ENCODE data around the gene MINDY4.

MINDY4 gene

GRCh38 chr7:30750683-30751650 is 20.2 kb upstream of the MINDY4 start:
- POLR2A ChIA-PET: no interaction called here
- TF ChIP-seq ZNF292 (tag by site-specific recombination; IDR thresholded peaks at IDR 0.05; ENCODE audit: borderline replicate concordance, low read depth) (no peak), ZNF792 (tag by site-specific recombination; IDR thresholded peaks at IDR 0.05) (no peak), ZNF660 (tag by site-specific recombination; IDR thresholded peaks at IDR 0.05) (no peak), ZBTB7A (tag by site-specific recombination; IDR thresholded peaks at IDR 0.05; ENCODE audit: low read depth) (no peak), ZSCAN23 (tag by site-specific recombination; IDR thresholded peaks at IDR 0.05) (no peak), ELK4 (IDR thresholded peaks at IDR 0.05; ENCODE audit: borderline replicate concordance, low read depth, low read length) (no peak), TCF7L2 (IDR thresholded peaks at IDR 0.05; ENCODE audit: borderline replicate concordance, low read depth, low read length) (no peak), ZNF2 (tag by site-specific recombination; IDR thresholded peaks at IDR 0.05) (no peak), SCRT1 (tag by site-specific recombination; IDR thresholded peaks at IDR 0.05; ENCODE audit: borderline replicate concordance) (no peak), ZBTB20 (tag by site-specific recombination; IDR thresholded peaks at IDR 0.05) (no peak), ZNF26 (tag by site-specific recombination; IDR thresholded peaks at IDR 0.05) (no peak), ZNF658 (tag by site-specific recombination; IDR thresholded peaks at IDR 0.05) (no peak), ZNF175 (tag by site-specific recombination; IDR thresholded peaks at IDR 0.05) (no peak), KLF16 (tag by site-specific recombination; IDR thresholded peaks at IDR 0.05) (no peak), WT1 (tag by site-specific recombination; IDR thresholded peaks at IDR 0.05) (no peak)
- no peaks in the 10 kb centered on the region for H3K36me3 ChIP-seq (ENCODE audit: control insufficient read depth in 2 of 2, insufficient read depth in 1 of 2, low read length in 2 of 2)
- H3K4me1 ChIP-seq (ENCODE audit: control insufficient read depth, insufficient read depth, low read length): no peaks in the 10 kb centered on the region
- H3K4me3 ChIP-seq (ENCODE audit: low read depth, low read length): no peak overlapping the region
- H3K9me3 ChIP-seq (ENCODE audit: control insufficient read depth, insufficient read depth, low read depth, low read length): no peaks in the 10 kb centered on the region
- CTCF ChIA-PET: interaction anchor here (0.6 to 1.4 kb wide), 2 partner anchors 10 to 375 kb away, joined by 3 to 5 read pairs; no protein-coding TSS in a partner anchor
- H3K27ac ChIP-seq (ENCODE audit: extremely low read depth, low read depth, low read length): no peak overlapping the region

DNA sequence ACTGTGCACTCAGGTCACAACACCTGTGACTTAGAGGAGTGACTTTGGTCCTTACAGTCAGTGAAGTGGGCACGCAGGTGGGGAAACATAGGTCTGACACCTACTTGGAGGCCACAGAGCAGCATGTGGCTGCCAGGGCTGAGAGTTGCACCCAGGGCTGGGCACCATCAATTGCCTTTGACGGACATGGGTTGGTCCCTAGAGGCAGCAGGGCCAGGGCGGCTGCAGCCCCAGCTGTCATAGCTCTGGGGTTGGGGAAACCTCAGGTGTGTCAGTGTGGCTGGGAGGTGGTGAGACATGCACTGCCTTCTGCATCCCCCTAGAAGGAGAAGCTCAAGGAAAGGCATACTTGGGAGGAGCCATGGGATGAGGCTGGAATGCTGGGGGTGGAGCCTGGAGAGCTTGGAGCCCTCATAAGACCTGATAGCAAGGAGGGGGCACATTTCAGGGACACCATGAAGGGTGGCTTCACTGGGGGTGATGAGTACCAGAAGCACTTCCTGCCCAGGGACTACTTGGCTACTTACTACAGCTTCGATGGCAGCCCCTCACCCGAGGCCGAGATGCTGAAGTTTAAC is 19.4 kb upstream of the MINDY4 start, which contains the start of gene INMT:
TSS of gene INMT (plus strand) at position 440 of the 578 bp plus-strand sequence. CDS start at position 456, 16 bp downstream.
- no peaks in the 10 kb centered on the region for H3K4me1 ChIP-seq (ENCODE audit: control insufficient read depth, insufficient read depth, low read length)
- no peaks in the 10 kb centered on the region for H3K9me3 ChIP-seq (ENCODE audit: control insufficient read depth, insufficient read depth, low read depth, low read length)
- no peaks in the 10 kb centered on the region for H3K36me3 ChIP-seq (ENCODE audit: control insufficient read depth in 2 of 2, insufficient read depth in 1 of 2, low read length in 2 of 2)
- CTCF ChIA-PET: interaction anchor here (0.7 kb wide), 1 partner anchor 191 kb away, joined by 3 read pairs; no protein-coding TSS in a partner anchor
- H3K4me3 ChIP-seq (ENCODE audit: low read depth, low read length): no peak within 1 kb of the TSS
- POLR2A ChIA-PET: no interaction called here
- no peak within 1 kb of the TSS for H3K27ac ChIP-seq (ENCODE audit: extremely low read depth, low read depth, low read length)
- TF ChIP-seq ZNF138 (tag by site-specific recombination; IDR thresholded peaks at IDR 0.05; ENCODE audit: borderline replicate concordance) (no peak), ZNF280D (tag by site-specific recombination; IDR thresholded peaks at IDR 0.05) (no peak), ZFP37 (tag by site-specific recombination; IDR thresholded peaks at IDR 0.05) (no peak), INSM2 (tag by site-specific recombination; IDR thresholded peaks at IDR 0.05) (no peak), ZNF10 (tag by site-specific recombination; IDR thresholded peaks at IDR 0.05) (no peak), ZBTB8A (tag by site-specific recombination; IDR thresholded peaks at IDR 0.05) (no peak)
- TF ChIP-seq, protein P1, sequence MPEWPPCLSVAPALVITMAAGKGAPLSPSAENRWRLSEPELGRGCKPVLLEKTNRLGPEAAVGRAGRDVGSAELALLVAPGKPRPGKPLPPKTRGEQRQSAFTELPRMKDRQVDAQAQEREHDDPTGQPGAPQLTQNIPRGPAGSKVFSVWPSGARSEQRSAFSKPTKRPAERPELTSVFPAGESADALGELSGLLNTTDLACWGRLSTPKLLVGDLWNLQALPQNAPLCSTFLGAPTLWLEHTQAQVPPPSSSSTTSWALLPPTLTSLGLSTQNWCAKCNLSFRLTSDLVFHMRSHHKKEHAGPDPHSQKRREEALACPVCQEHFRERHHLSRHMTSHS (tag by site-specific recombination; IDR thresholded peaks at IDR 0.05): no peak
- TF ChIP-seq, protein P2, sequence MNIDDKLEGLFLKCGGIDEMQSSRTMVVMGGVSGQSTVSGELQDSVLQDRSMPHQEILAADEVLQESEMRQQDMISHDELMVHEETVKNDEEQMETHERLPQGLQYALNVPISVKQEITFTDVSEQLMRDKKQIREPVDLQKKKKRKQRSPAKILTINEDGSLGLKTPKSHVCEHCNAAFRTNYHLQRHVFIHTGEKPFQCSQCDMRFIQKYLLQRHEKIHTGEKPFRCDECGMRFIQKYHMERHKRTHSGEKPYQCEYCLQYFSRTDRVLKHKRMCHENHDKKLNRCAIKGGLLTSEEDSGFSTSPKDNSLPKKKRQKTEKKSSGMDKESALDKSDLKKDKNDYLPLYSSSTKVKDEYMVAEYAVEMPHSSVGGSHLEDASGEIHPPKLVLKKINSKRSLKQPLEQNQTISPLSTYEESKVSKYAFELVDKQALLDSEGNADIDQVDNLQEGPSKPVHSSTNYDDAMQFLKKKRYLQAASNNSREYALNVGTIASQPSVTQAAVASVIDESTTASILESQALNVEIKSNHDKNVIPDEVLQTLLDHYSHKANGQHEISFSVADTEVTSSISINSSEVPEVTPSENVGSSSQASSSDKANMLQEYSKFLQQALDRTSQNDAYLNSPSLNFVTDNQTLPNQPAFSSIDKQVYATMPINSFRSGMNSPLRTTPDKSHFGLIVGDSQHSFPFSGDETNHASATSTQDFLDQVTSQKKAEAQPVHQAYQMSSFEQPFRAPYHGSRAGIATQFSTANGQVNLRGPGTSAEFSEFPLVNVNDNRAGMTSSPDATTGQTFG (tag by site-specific recombination; IDR thresholded peaks at IDR 0.05; ENCODE audit: borderline replicate concordance): no peak
